CD4-positive, alpha-beta T cell treated with Interleukin-12 subunit alpha and Interleukin-12 subunit beta, for 1 hour (primary cell): ENCODE results near the gene OSBPL7.
"Not testable (repeated sequence)": the region's sequence is repeated elsewhere in the genome, so short reads cannot be mapped to it uniquely, and the experiment has no call there.

Experiments used
- DNase-seq: peaks from one replicate; pipeline ENCODE4 v3.0.0-alpha.2; 2020

Gene OSBPL7

DNA sequence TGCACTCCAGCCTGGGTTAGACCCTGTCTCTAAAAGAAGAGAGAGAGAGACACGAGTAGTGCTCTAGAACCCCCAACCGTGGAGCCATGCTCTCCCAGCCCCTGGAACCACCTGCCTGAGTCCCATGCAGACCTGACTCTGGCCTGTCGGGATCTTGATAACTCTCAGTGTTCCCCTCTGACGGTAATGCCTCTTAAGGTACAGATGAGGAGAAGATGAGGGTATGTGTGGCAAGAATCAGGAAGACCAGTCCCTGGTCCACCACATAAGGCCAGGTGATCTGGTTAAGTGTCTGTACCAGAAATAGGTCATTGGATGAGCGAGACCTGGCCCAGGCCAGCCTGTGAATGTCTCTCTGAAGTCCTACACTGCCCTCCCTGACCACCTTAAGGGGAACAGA lies 18.4 kb downstream of the OSBPL7 start:
- no peak for DNase-seq

DNA sequence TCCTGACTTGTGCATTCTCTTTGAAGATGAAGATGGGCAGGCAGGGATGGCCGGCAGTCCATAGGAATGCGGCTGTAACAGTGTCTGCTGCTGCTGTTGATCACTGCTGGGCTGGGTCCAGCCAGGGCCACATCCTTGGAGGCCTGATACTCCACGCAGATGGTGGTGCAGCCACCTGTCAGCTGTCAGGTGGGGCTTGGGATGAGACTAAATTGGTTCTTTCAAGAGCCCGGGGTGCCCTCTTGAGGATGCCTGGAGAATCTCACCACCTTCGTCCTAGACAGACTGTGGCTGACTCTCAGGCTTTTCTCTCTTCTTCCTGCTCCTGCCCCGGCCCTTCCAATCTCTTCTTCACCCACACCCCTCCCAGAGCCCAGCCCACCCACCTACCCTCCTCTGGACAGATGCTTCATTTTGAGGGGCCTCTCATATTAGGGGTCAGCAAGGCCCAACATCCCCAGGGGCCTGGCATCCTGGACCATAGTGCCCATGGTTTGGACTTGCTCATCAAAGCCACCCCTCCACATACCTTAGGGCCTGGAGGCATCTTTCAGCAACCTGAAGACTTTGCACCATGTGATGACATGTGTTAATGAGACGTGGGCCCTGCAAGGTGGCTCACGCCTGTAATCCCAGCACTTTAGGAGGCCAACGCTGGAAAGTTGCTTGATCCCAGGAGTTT lies 19.1 kb downstream of the OSBPL7 start:
- DNase-seq, result peak; percentile 71

GRCh38 chr17:47801906-47802305 lies 19.7 kb downstream of the OSBPL7 start:
- DNase-seq, result no peak

DNA sequence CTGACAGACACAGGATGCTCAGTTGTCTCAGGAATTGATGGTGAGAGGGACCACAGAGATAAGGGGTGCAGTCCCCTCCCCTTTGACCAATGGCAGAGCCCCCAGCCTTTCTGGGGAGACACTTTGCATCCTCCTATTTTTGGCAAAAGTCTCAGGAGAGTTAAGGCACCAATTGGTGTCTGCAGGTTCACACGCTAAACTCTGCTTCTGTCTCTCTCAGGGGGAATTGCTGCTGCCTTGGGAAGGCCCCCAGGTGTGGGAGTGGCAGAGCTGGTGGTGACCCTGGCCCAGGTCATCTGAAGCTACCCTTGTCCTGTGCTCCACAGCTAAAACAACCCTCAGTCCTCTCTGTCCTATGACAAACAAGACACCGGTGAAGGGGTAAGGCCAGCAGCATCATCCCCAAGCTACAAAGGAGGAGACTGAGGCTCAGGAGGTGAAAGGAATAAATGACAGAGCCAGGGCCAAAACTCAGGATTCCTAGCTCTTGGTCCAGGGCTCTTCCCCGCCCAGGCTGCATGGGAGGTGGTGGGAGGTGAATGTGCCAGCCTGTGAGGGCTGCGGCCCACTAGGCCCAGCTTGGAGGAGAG lies 20.3 kb downstream of the OSBPL7 start:
- no peak for DNase-seq

DNA sequence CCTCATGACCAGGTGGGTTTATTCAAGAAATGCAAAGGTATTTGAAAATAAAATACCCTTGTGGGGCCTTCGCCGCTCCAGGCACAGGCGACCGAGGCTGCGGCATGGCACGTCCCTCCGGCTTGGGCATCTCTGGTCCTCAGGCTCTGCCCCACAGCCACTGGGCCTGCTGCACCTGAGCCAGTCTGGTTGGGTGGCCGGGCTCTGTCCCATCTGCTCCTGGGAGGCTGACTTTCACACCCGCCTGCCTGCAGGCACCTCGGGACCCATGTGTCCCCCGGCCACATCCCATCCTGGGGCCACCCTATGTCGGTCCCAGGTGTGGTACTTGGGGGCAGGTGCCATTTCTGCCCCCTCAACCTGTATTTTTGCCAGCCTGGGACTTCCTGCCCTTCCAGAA lies 20.9 kb downstream of the OSBPL7 start:
- no peak for DNase-seq

DNA sequence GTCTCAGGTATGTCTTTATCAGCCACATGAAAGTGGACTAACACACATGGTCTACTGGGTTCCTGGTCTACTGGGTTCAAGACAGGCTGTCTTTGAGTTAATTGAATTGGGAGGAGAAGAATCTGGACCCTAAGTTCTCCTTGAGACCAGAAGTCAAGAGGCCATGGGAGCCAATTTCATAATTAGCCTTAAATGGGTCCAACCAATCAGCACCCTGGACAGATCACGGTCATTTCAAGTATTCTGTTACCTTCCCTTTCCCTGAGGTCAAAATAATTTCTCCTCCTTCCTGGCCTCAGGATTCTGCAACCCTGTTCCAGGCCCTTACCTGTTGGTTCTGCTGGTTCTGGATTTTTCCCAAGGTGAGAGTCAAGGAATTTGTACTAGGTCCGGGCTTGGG lies 23.8 kb downstream of the OSBPL7 start:
- DNase-seq, result no peak

GRCh38 chr17:47792979-47793378 lies 28.6 kb downstream of the OSBPL7 start:
- DNase-seq, result no peak

DNA sequence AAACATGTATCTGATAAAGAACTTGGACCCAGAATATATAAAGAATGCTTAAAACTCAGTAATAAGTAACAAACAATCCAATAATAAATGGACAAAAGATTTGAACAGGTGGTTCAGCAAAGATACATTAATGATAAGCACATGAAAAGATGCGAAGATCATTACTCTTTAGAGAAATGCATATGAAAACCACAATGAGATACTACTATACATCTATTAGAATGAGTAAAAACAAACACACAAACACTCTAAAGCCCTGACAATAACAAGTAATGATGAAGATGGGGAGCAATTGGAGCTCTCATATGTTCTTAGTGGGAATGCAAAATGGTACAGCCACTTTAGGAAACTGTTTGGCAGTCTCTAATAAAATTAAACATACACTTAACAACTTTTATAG lies 29.1 kb downstream of the OSBPL7 start:
- DNase-seq, result no peak

DNA sequence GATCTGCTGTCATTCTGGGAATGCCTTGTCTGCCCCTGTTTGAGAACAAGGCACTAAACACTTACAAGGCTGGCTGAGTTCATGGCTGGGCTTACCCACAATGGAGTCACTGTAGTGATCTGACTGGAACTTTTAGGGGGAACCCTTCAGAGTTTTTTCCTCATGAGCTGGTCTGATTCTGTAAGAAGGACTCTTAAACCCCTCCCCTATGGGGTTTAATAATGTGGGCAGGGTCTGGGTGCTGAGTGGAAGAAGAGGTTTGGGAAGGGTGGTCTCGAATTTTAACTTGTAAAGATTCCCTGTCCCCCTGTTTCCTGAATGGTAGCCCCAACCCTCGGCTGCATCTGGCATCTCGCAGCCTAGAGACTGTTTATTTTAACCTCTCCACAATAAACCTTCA lies 30.6 kb downstream of the OSBPL7 start:
- DNase-seq, result no peak

- peak; percentile 61 for DNase-seq
Measured at GRCh38 chr17:47789611-47790561, 31.7 kb downstream of the OSBPL7 start.

GRCh38 chr17:47785538-47786123 lies 36.0 kb downstream of the OSBPL7 start:
- no peak for DNase-seq

- no peak for DNase-seq
Measured at GRCh38 chr17:47781397-47781796, 40.2 kb downstream of the OSBPL7 start.

- no peak for DNase-seq
Measured at GRCh38 chr17:47778184-47778635, 43.4 kb downstream of the OSBPL7 start.

GRCh38 chr17:47776330-47777197 lies 45.0 kb downstream of the OSBPL7 start:
- peak; percentile 64 for DNase-seq

- DNase-seq, result no peak
Measured at GRCh38 chr17:47774987-47775580, 46.5 kb downstream of the OSBPL7 start.

GRCh38 chr17:47774331-47774730 lies 47.3 kb downstream of the OSBPL7 start:
- DNase-seq, result no peak

- not testable (repeated sequence) for DNase-seq
Measured at GRCh38 chr17:47773649-47774048, 47.9 kb downstream of the OSBPL7 start.

GRCh38 chr17:47763913-47764582 lies 57.5 kb downstream of the OSBPL7 start:
- DNase-seq, result no peak

DNA sequence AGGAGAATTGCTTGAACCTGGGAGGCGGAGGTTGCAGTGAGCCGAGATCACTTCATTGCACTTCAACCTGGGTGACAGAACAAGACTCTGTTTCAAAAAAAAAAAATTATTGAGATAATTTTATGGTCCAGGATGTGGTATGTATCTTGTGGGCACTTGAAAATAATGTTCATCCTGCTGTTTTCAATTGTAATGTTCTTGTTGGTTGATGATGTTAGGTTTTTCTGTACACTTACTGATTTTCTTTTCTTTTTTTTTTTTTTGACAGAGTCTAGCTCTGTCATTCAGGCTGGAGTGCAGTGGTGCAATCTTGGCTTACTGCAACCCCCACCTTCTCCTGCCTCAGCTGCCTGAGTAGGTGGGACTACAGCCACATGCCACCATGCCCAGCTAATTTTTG lies 58.9 kb downstream of the OSBPL7 start:
- DNase-seq, result no peak

GRCh38 chr17:47760409-47761140 lies 61.0 kb downstream of the OSBPL7 start:
- no peak for DNase-seq

DNA sequence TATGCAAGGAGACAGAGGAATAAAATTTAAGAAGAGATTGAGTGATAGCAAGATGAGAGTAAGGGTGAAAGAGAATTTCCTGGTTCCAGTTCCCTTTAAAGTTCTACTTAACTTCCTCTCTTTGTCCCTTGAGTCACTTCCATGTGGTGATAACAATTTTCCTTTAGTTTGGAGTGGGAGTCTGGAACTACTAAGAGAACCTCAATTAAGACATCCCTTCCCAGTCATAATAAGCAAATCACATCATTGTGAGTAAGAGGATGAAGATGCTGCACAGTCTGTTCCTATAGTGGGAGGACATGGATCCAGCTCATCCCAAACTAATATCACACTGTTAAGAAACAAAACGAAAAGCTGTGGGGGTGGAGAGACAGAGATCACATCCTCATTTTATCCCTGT lies 64.2 kb downstream of the OSBPL7 start:
- no peak for DNase-seq
